K562 (cell line): ENCODE results near the gene ZBTB16. TPM values are rescaled to one million over a fixed set of nuclear protein-coding genes. Genes with fewer than 3 reads are reported as not detected.

Experiments
- DDX20 ChIP-seq: fragments of 450-650 bp; IDR thresholded peaks from 2 replicates; pipeline ENCODE4 v1.6.1; 2016; ENCODE audit warnings: missing genetic modification characterization, low read depth, mild to moderate bottlenecking, missing compliant biosample characterization, moderate library complexity
- E2F3 ChIP-seq: fragments of 250-450 bp; sonication (Bioruptor Pico); IDR thresholded peaks from 2 replicates; pipeline ENCODE4 v1.4.0; 2020; ENCODE audit warnings: mild to moderate bottlenecking
- FOXA1 ChIP-seq: fragments of 450-650 bp; IDR thresholded peaks from 2 replicates; pipeline ENCODE4 v1.6.1; 2016; ENCODE audit warnings: mild to moderate bottlenecking, borderline replicate concordance
- GMEB1 ChIP-seq: fragments of 250-450 bp; sonication (Bioruptor Pico); IDR thresholded peaks from 2 replicates; pipeline ENCODE4 v1.4.0; 2020; ENCODE audit warnings: mild to moderate bottlenecking
- GTF2B ChIP-seq: IDR thresholded peaks from 2 replicates; pipeline ENCODE4 v1.6.1; 2011; ENCODE audit not compliant: insufficient read length; ENCODE audit errors: extremely low read depth
- HDAC3 ChIP-seq: fragments of 450-650 bp; IDR thresholded peaks from 2 replicates; pipeline ENCODE4 v1.6.1; 2018; ENCODE audit warnings: borderline replicate concordance, mild to moderate bottlenecking, moderate library complexity; ENCODE audit not compliant: partially characterized antibody
- HMG20B ChIP-seq: fragments of 250-450 bp; sonication (Bioruptor Pico); IDR thresholded peaks from 2 replicates; pipeline ENCODE4 v1.5.0; 2021; ENCODE audit warnings: mild to moderate bottlenecking
- MAFG ChIP-seq: fragments of 450-650 bp; conservative IDR thresholded peaks from 2 replicates; pipeline ENCODE4 v1.6.1; 2016; ENCODE audit warnings: missing genetic modification characterization, missing compliant biosample characterization
- PHF20 ChIP-seq: fragments of 450-650 bp; IDR thresholded peaks from 2 replicates; pipeline ENCODE4 v1.6.1; 2018; ENCODE audit not compliant: partially characterized antibody
- PPARD ChIP-seq: fragments of 250-450 bp; sonication (Bioruptor Pico); IDR thresholded peaks from 2 replicates; pipeline ENCODE4 v1.8.0; 2022; ENCODE audit warnings: inconsistent platforms, mild to moderate bottlenecking, moderate library complexity
- SLC30A9 ChIP-seq: fragments of 250-450 bp; sonication (Bioruptor Pico); IDR thresholded peaks from 2 replicates; pipeline ENCODE4 v1.8.0; 2022; ENCODE audit warnings: mild to moderate bottlenecking, moderate library complexity
- STAG1 ChIP-seq: sonication (generic); formaldehyde crosslinking; IDR thresholded peaks from 2 replicates; pipeline ENCODE4 v1.5.0; 2020; ENCODE audit warnings: missing genetic modification reagents, borderline replicate concordance
- TAF15 ChIP-seq: fragments of 200-400 bp; formaldehyde crosslinking; IDR thresholded peaks from 2 replicates; pipeline ENCODE4 v1.6.1; 2017; ENCODE audit warnings: mild to moderate bottlenecking, low read depth, low read length, moderate library complexity
- THRAP3 ChIP-seq: fragments of 450-650 bp; IDR thresholded peaks from 2 replicates; pipeline ENCODE4 v1.6.1; 2016; ENCODE audit warnings: mild to moderate bottlenecking, inconsistent platforms, borderline replicate concordance
- ZFP1 ChIP-seq: fragments of 450-650 bp; formaldehyde crosslinking; IDR thresholded peaks from 2 replicates; pipeline ENCODE4 v1.4.0; 2020; ENCODE audit warnings: mild to moderate bottlenecking, mixed read lengths
- ZFP30 ChIP-seq: fragments of 250-450 bp; sonication (Bioruptor Pico); IDR thresholded peaks from 2 replicates; pipeline ENCODE4 v1.8.0; 2022; ENCODE audit warnings: moderate library complexity, mild to moderate bottlenecking, inconsistent platforms, borderline replicate concordance
- ZNF140 ChIP-seq: fragments of 250-450 bp; sonication (Bioruptor Pico); IDR thresholded peaks from 2 replicates; pipeline ENCODE4 v1.8.0; 2021; ENCODE audit warnings: moderate library complexity, mild to moderate bottlenecking, inconsistent platforms
- ZNF174 ChIP-seq: fragments of 250-450 bp; sonication (Bioruptor Pico); IDR thresholded peaks from 2 replicates; pipeline ENCODE4 v1.4.0; 2020; ENCODE audit warnings: mild to moderate bottlenecking
- ZNF175 ChIP-seq: fragments of 200-800 bp; sonication (Bioruptor generic); IDR thresholded peaks from 2 replicates; pipeline ENCODE4 v1.6.1; 2016; ENCODE audit warnings: low read depth, mild to moderate bottlenecking, missing genetic modification characterization, missing compliant biosample characterization
- ZNF280A ChIP-seq: fragments of 450-650 bp; IDR thresholded peaks from 2 replicates; pipeline ENCODE4 v1.6.1; 2018; ENCODE audit warnings: mild to moderate bottlenecking, low read depth; ENCODE audit not compliant: partially characterized antibody
- ZNF507 ChIP-seq: conservative IDR thresholded peaks from 2 replicates; pipeline ENCODE4 v1.6.1; 2017; ENCODE audit warnings: missing genetic modification characterization, missing compliant biosample characterization
- ZNF518B ChIP-seq: fragments of 250-450 bp; sonication (Bioruptor Pico); IDR thresholded peaks from 2 replicates; pipeline ENCODE4 v1.5.0; 2021; ENCODE audit warnings: mild to moderate bottlenecking, moderate library complexity
- polyA plus RNA-seq, 8 experiments: library from polyadenylated mRNA; depleted of rRNA in 4 of 8; stranded (reverse) in 5 of 8; unstranded in 3 of 8; fragments of >200 nt; fragmentation: Nextera tagmentation in 2 of 8; fragmentation: Illumina TruSeq in 1 of 8; extraction: Ambion mirVana in 2 of 8; extraction: Trizol in 1 of 8; gene quantifications; 2 replicates each; pipeline versions ENCODE4 v1.2.1 to v1.2.3, GENCODE V29; 2011 to 2014; ENCODE audit warnings: inconsistent platforms in 1 of 8, missing spikeins in 1 of 8
- total RNA-seq, 7 experiments: library from RNA; depleted of rRNA in 6 of 7; stranded (reverse); fragments of >200 nt in 6 of 7; fragmentation: Illumina TruSeq in 2 of 7; extraction: Trizol in 2 of 7; gene quantifications; 2 replicates each; pipeline versions ENCODE4 v1.2.1 to v1.2.3, GENCODE V29; 2011 to 2021; ENCODE audit warnings: low replicate concordance in 1 of 7
- TF ChIP-seq, protein P1 (sequence below): fragments of 250-450 bp; sonication (Bioruptor Pico); IDR thresholded peaks from 2 replicates; pipeline ENCODE4 v1.6.1; 2021; ENCODE audit warnings: mild to moderate bottlenecking

ZBTB16 gene
- total and polyA plus RNA-seq, 9 of the 15 experiments (the other 6 are each of a cell fraction or from before 2014, with no cell fraction given) = 0.06 to 0.40 (median 0.24) TPM; not detected in 4

GRCh38 chr11:114082767-114083181 lies 23.3 kb downstream of the ZBTB16 start (continued):
- TF ChIP-seq HDAC3 = peak; percentile 67
- TF ChIP-seq SLC30A9 (CRISPR knock-in tag) = no peak
- no peak for TF ChIP-seq STAG1 (CRISPR knock-in tag)
- TF ChIP-seq, protein P1, sequence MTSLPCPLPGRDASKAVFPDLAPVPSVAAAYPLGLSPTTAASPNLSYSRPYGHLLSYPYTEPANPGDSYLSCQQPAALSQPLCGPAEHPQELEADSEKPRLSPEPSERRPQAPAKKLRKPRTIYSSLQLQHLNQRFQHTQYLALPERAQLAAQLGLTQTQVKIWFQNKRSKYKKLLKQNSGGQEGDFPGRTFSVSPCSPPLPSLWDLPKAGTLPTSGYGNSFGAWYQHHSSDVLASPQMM (CRISPR knock-in tag) = no peak
- no peak for TF ChIP-seq ZFP30 (CRISPR knock-in tag)
- TF ChIP-seq MAFG (tag) = no peak
- no peak for TF ChIP-seq HMG20B (CRISPR knock-in tag)
- TF ChIP-seq ZNF280A = no peak
- no peak for TF ChIP-seq ZNF174 (CRISPR knock-in tag)
- no peak for TF ChIP-seq DDX20
- no peak for TF ChIP-seq GTF2B
- TF ChIP-seq TAF15 = no peak
- no peak for TF ChIP-seq ZFP1 (CRISPR knock-in tag)
- TF ChIP-seq FOXA1 = no peak
- TF ChIP-seq ZNF140 (CRISPR knock-in tag) = no peak
- no peak for TF ChIP-seq ZNF518B
- TF ChIP-seq E2F3 = no peak
- no peak for TF ChIP-seq ZNF175
- TF ChIP-seq ZNF507 (tag) = no peak
- no peak for TF ChIP-seq GMEB1
- TF ChIP-seq PHF20 = no peak
- no peak for TF ChIP-seq THRAP3
- no peak for TF ChIP-seq PPARD (CRISPR knock-in tag)
